Gastrocnemius medialis (tissue), 4 donors: Measurements from ENCODE around the gene PPP6R2.

ENCODE experiments used
- POLR2A ChIP-seq, 2 donors: fragments of 450-650 bp; IDR thresholded peaks; one replicate each; pipeline ENCODE4 v1.6.1; 2017; ENCODE audit warnings: antibody characterized with exemption in 2 of 2, mild to moderate bottlenecking in 2 of 2, moderate library complexity in 2 of 2
- TF ChIP-seq, protein P1 (sequence below), 5 experiments: fragments of 450-650 bp in 3 of 5; fragments of 200-600 bp in 2 of 5; sonication (generic) in 2 of 5; IDR thresholded peaks in 4 of 5; conservative IDR thresholded peaks in 1 of 5; 1 replicate in 4 of 5; 2 replicates in 1 of 5; pipeline ENCODE4 v1.5.1; 2016 to 2019; ENCODE audit warnings: antibody characterized with exemption in 5 of 5, mild to moderate bottlenecking in 3 of 5, moderate library complexity in 3 of 5

DNA sequence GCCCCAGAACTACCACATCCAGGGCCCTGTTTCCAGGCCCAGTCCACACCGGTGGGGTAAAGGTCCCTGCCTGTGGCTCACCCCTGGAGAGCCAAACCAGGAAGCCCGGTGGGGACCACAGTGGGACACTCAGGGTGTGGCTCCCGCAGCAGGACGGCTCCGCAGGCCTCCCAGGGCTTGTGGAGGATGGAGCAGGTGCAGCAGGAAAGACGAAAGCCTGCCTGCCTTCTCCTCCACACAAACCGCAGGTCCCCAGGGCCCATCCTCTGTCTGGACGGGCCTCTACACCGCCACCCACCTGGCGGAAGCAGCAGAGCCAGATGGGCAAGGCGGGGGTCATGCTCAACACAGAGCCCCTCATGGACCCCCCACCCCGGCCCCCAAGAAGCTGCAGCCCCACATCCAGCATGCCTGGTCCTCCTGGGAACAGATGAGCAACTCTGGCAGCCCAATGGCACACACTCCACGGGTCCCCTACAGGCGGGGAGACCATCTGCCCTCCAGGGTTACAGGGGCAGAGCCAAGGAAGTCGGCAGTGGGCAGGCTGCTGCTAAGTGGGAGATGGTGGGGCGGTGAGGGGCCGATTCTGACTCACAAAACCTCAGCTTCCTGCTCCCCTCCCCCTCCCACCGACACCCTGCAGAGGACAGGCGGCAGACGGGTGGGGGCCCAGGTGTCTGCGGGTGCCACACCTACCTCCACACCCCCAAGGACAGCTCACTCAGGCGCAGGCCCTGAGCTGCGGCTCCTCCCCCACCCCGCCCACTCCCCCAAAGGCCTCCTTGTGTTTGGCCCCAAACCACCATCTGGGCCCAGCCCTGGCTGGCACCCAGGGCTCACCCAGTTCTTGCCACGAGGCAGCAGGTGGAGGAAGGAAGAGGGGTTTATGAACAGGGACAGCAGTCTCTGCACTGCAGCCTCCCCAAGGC is 126.5 kb downstream of the PPP6R2 start:
- TF ChIP-seq POLR2A (IDR thresholded peaks at IDR 0.05) = no peak
- TF ChIP-seq, protein P1, sequence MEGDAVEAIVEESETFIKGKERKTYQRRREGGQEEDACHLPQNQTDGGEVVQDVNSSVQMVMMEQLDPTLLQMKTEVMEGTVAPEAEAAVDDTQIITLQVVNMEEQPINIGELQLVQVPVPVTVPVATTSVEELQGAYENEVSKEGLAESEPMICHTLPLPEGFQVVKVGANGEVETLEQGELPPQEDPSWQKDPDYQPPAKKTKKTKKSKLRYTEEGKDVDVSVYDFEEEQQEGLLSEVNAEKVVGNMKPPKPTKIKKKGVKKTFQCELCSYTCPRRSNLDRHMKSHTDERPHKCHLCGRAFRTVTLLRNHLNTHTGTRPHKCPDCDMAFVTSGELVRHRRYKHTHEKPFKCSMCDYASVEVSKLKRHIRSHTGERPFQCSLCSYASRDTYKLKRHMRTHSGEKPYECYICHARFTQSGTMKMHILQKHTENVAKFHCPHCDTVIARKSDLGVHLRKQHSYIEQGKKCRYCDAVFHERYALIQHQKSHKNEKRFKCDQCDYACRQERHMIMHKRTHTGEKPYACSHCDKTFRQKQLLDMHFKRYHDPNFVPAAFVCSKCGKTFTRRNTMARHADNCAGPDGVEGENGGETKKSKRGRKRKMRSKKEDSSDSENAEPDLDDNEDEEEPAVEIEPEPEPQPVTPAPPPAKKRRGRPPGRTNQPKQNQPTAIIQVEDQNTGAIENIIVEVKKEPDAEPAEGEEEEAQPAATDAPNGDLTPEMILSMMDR (IDR thresholded peaks at IDR 0.05 in 4 of 5, conservative IDR thresholded peaks at IDR 0.05 in 1 of 5) = no peak
